HG03025 (cell line): Measurements from ENCODE around the gene VGLL4.
"Not testable (repeated sequence)": the region's sequence is repeated elsewhere in the genome, so short reads cannot be mapped to it uniquely, and the experiment has no call there.

Experiments
- ATAC-seq: cut with Tn5 transposase; IDR thresholded peaks from one replicate; pipeline ENCODE4 v1.9.1; 2021; ENCODE audit warnings: mild to moderate bottlenecking, moderate library complexity; ENCODE audit not compliant: unreplicated experiment, low FRiP score

The VGLL4 gene

DNA sequence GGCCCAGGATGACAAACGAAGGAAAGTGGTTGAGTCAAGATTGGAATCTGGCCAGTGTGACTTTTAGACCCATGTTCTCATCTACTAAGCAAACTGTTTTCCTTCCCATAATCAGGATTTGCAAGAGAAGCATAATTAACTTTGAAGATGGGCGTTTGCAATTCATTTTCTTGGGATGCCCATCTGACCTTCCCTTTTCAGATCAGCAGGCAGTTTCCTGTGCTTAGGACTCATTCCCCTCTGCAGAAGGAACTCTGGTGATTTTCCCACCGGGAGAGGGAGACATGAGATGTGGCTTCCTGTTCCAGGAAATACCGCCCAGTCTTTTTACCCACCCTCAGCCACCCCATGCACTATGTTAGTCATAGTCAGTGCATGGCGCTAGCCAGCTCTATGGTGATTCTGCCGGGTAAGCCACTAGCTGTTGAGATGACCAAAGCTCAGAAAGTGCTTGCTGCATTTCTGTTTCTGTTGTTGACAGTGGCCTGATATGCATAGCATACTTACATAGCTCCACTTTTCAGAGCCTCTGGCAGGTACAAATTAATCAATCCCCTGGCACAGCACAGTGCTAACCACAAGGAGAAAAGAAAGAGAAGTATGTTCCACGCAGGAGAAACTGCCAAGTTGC, 129.4 kb downstream of the VGLL4 start:
- ATAC-seq = no peak

DNA sequence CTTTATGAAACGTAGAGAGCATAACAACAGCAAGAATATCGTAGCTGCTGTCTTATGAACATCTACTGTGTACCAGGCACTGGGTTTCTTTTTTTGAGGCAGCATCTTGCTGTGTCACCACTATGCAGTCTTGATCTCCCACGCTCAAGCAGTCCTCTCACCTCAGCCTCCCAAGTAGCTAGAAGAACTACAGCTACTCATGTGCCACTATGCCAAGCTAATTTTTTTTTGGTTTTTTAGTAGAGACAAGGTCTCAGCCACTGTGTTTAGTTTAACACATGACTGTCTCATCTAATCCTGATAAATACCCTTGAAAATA, 129.9 kb downstream of the VGLL4 start:
- ATAC-seq = no peak

DNA sequence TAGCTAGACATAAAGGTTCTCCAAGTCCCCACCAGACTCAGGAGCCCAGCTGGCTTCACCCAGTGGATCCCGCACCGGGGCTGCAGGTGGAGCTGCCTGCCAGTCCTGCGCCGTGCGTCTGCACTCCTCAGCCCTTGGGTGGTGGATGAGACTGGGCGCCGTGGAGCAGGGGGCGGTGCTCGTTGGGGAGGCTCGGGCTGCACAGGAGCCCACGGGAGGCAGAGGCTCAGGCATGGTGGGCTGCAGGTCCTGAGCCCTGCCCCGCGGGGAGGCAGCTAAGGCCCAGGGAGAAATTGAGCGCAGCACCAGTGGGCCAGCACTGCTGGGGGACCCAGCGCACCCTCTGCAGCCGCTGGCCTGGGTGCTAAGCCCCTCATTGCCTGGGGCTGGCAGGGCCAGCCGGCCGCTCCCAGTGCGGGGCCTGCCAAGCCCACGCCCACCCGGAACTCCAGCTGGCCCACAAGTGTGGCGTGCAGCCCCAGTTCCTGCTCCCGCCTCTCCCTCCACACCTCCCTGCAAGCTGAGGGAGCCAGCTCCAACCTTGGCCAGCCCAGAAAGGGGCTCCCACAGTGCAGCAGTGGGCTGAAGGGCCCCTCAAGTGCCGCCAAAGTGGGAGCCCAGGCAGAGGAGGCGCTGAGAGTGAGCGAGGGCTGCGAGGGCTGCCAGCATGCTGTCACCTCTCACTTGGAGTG, 130.4 kb downstream of the VGLL4 start:
- ATAC-seq = not testable (repeated sequence)

DNA sequence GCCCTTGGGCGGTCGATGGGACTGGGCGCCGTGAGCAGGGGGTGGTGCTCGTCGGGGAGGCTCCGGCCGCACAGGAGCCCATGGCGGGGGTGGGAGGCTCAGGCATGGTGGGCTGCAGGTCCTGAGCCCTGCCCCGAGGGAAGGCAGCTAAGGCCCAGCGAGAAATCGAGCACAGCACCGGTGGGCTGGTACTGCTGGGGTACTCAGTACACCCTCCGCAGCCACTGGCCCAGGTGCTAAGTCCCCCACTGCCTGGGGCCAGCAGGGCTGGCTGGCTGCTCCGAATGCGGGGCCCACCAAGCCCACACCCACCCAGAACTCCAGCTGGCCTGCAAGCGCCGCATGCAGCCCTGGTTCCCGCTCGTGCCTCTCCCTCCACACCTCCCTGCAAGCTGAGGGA, 132.1 kb downstream of the VGLL4 start:
- ATAC-seq = not testable (repeated sequence)

DNA sequence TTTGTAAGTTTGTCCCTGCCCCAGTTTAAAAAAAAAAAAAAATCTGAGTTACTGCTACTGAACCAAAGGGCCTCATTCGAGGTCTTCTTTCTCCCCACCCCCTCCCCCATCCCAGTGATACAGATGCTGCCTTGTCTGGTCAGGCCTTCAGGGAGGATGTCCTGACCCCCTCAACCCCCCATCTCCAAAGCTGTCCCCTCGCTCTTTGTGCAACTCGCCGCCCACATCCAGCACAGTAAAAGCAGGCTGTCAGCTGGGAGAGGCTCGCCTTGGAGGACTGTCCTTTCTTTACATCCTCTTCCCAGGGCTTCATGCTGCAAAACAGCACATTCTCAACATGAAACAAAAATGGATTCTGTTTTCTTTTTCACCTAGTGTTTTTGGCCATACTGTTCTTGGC, 133.4 kb downstream of the VGLL4 start:
- no peak for ATAC-seq

DNA sequence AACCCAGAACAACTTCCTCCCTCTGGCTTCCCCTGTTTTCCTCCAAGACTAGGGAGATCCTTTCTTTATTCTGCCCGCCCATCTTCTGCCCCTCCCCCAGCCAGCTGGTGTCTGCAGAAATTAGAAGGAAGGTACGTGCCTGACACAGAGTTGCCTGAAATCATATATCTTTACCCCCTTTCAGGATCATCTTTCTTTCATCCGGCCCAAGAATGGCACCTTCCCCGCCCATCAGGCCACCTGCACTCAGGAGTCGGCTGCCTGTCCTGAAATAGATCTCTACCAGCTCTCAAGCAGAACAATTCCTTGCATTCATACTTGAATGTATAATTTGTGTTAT, 133.7 kb downstream of the VGLL4 start:
- ATAC-seq = no peak

DNA sequence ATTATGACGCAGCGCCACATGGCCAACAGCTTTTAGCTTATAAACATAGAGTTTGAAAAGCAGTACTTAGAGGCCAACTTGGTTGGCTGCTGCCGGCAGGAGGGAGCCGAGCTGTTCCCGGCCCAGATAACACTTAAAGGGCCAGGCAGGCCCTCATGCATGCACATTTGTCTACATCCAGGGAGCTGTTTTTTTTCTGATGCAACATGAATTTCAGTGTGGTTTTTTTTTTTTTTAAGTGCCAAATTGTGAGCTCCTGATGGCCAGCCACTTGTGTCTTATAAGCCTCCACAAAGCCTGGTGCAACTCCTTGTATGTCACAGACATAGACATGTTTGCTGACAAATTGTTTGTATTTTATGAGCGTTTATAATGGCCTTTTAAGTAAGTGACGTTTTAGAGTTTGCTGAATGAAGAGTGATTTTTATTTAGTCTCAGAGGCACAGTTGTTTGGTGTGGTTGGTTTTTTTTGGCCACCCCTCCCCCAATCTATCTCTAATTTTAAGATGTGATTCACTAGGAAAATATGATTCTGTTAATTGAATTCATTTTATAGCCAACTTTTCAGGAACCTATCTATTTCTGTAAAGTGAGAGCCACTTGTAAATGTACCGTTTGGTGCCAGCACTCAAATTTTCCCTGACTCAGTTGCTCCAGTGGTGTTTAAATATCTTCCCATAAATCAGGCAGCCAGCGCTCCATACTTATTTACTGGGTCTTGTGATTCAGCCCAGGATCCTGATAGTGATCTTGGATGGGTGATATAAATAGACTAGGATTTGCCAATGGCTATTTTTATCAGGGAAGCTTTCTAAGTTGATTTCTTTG, 134.3 kb downstream of the VGLL4 start:
- no peak for ATAC-seq

DNA sequence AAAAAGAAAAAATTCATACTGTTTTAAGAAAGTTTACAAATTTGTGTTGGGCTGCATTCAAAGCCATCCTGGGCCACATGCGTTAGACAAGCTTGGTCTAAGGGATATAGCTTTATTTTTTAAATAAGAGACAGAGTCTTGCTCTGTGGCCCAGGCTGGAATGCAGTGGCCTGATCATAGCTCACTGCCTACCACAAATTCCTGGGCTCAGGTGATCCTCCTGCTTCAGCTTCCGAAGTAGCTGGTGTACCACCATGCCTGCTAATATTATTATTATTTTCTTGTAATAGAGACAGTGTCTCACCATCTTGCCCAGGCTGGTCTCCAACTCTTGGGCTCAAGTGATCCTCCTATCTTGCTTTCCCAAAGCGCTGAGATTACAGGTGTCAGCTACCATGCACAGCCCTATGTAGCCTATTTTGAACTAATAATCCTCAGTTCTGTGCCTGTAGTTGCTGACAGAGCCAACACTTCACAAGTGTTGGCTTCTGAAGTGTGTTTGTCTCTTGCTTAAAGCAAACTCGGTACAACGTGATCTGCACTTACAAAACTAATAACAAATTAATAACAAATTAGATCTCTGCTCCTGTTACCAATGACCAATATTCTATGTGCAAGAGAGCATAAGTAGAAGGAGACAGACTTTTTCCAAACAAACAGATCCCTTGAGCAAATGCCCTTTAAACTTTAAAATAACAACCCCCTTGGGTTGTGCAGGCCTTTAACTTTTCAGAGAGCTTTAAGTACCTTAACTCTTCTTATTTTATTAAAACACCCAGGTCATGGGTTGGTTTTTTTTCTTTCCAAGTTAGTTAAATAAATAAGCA, 135.2 kb downstream of the VGLL4 start:
- no peak for ATAC-seq

DNA sequence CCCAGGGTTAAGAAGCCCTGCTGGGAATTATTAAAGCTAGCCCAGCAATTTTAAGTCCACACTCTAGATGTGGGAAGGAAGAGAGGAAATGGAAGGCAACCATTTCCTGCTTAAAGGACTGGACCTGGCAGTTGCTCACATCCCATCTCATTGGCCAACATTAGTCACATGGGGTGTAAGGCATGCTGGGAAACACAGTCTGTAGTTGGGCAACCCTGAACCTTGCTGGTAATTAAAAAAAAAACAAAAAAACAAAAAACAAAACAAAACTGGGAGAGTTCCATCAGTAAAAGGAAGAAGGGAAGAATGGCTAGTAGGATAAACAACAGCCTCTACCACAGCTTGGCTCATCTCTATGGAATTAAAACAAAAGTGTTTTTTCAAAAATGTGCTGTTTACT, 136.0 kb downstream of the VGLL4 start:
- no peak for ATAC-seq
